Activated T-helper 1 cell treated with anti-CD3 and anti-CD28 coated beads, Interleukin-2, amount 50 U/mL, for 16 hours (primary cell): ENCODE data around the gene ITGA2.

Source experiments
- DNase-seq, 2 donors: peaks; one replicate each; pipeline ENCODE4 v3.0.0-alpha.2; 2020; ENCODE audit warnings: low read depth in 1 of 2, low spot score in 1 of 2

The ITGA2 gene

DNA sequence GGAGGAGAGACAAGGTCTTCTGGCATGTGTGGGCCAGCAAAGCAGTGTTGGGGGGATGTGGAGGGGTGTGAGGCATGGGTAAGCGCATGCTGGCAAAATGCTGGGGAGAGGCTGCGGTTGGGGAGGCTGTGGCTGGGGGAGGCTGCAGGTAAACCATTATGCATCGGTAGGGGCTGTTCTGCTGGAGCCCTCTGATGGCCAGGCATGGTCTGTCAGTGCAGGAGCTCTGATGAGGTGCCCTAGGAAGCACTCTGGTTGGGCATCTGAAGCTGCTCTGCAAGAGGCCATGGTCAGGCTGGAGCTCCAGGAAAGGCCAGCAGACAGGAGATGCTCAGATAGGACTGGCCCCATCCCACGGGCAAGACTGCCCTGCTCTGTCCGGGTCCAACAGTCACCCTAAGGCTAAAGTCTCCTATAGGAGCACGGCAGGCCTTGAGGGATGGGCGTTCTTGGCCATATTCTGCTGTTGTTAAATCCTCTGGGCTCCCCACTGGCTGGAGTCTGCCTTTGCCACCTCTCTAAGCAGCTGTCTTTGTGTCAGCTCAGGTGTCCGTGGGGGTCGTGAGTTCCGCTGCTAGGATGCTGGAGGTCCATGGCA is 28.7 kb downstream of the ITGA2 start:
- DNase-seq: no peak

DNA sequence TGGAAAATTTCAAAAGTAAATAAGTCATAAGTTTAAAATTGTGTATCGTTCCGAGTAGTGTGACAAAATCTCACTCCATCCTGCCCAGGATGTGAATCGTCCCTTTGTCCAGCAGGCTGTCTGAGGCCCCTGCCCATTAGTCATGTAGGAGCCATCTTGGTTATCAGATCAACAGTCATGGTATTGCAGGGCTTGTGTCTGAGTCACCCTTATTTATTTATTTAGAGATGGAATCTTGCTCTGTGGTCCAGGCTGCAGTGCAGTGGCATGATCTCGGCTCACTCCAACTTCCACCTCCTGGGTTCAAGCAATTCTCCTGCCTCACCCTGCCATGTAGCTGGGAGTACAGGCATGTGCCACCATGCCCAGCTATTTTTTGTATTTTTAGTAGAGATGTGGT is 30.2 kb downstream of the ITGA2 start:
- no peak for DNase-seq

DNA sequence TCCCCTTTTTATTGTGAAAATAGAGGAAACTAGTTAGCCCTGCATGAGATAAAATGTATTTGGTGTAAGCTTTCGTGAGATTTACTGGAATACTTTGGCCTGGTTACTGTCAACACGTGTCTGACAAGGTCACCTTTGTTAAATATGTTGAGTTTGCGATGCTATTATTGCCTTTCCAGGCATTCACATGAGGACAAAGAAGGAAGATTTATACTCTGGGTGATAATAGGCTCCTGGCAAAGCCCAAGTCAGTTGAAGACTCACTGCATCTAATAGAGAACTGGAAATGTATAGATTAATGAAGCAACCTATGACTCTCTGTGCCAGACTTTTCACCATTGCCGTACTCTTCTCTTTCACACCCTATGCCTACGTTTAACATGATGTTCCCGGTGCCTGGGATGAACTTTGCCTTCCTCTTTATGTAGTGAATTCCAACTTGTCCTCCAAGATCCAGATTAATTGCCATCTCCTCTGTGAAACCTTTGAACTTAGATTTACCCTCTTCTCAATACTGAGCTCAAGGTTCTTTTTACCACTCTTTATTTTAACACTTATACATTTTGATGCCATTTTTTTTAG is 33.9 kb downstream of the ITGA2 start:
- no peak for DNase-seq

DNA sequence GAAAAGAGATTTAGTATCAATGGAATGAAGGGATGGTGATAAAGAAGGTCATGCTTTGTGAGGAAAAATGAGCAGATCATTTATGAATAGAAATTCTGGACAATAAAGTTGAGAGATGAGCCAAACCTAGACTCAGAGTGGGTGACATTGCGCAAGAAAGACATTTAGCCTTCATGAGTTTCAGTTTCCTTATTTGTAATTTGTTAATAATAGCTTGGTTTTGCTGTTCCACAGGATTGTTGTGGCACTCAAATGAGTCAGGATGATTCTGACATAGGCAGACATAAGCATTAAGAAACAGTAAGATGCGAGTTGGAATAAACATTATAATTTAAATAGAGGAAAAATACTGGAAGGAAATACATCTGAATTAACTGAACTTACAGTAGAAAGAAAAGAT is 34.8 kb downstream of the ITGA2 start:
- DNase-seq: no peak

DNA sequence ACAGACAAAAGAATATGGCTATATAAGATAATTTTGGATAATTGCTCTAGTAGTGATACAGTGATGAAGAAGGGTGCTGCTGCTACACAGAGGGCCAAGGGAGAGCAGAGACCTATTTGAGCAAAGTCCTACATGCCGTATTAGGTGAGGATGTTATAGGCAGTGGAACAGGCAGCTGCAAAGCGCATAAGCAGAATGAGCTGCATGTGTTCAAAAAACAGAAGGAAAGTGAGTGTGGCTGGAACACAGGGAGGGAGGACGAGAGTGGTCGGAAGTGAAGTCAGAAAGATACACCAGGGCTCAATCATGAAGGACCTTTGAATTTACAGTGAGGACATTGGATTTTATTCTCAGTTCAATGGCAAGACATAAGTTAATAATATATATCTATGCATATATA is 35.4 kb downstream of the ITGA2 start:
- no peak for DNase-seq

DNA sequence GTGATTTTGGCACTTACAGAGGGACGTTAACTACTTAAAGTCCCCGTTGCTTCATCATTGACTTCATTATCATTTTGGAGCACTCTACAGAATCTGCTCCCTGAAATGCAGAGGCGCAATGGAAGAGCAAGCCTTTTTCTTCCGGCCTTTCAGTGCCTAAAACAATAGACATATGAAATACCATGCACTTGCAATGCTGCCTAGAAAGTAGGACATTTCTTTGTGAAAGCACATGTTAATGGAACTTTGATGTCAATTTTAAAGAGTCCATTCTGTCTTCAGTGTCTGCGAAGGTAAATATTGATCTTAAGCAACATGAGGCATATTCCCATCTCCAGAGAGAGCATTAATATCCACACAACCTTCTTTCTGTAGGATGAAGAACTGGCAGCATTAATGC is 36.3 kb downstream of the ITGA2 start:
- DNase-seq: no peak

DNA sequence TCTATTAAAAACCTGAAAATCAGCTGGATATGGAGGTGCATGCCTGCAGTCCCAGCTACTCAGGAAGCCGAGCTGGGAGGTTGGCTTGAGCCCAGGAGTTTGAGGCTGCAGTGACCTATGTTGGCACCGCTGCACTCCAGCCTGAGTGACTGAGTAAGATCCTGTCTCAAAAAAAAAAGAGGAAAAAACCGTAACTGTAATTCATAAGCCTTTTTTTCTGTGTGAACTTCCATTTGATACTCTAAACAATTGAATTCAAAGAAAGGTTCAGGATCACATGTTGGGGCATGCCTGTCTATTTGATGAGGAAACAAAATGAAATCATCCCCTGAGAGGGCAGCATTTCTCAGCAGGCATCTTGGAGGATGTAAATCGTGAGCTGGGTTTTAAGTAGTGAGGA is 38.8 kb downstream of the ITGA2 start:
- DNase-seq: no peak

- no peak for DNase-seq
Measured at GRCh38 chr5:53029608-53030007, 40.5 kb downstream of the ITGA2 start.

GRCh38 chr5:53030893-53031292 is 41.7 kb downstream of the ITGA2 start:
- no peak for DNase-seq

- no peak for DNase-seq
Measured at GRCh38 chr5:53031695-53032096, 42.5 kb downstream of the ITGA2 start.

DNA sequence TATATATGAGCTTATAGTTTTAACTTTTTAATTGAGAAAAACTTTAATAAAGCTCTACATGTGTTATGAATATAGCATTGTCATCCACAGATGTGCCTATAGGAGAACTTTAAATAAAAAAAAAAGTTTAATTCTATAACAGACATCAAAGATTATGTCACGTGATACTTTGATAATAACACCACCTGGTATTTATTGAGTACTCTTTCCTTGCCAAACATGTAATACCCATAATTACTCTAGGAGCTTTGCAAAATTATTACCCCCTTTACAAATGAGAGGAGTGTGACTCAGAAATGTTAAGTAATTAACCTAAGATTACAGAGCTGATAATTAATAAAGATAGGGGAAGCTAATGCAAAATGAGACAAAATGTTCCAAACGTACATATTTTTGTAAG is 43.0 kb downstream of the ITGA2 start:
- no peak for DNase-seq

GRCh38 chr5:53034832-53035231 is 45.7 kb downstream of the ITGA2 start:
- DNase-seq: no peak

GRCh38 chr5:53035868-53036381 is 46.8 kb downstream of the ITGA2 start:
- DNase-seq: no peak

DNA sequence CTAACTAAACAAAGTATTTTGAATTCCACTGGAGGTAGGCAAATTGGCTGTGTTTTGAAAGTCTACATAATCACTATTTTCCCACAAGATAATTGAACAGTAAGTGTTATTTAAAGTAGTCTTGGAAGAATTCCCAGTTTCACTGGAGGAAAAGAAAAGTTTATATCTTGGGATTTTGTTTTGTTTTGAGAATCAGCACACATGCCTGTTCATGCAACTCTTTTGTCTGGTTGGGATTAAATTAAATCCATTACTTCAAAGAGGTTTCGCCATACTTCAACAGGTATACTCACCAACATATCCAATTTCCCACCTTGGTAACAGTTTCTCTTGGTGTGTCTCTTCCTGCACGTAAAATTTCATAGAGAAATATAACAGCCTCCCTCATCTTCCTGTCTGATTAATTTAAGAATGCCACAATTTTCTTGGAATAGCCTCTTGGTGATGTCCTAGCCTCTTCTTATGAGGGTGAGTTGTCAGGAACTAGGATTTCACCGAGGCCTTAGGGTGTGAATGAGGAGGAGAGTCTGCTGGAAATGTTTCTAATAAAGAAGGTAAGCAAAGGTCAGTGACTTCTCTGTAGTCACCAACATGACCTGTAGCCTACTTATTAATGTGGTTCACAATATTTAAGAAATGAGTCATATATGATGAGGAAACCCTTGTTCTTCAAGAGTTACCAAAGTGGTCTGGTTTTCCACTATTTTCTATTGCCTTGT is 48.1 kb downstream of the ITGA2 start:
- no peak for DNase-seq

DNA sequence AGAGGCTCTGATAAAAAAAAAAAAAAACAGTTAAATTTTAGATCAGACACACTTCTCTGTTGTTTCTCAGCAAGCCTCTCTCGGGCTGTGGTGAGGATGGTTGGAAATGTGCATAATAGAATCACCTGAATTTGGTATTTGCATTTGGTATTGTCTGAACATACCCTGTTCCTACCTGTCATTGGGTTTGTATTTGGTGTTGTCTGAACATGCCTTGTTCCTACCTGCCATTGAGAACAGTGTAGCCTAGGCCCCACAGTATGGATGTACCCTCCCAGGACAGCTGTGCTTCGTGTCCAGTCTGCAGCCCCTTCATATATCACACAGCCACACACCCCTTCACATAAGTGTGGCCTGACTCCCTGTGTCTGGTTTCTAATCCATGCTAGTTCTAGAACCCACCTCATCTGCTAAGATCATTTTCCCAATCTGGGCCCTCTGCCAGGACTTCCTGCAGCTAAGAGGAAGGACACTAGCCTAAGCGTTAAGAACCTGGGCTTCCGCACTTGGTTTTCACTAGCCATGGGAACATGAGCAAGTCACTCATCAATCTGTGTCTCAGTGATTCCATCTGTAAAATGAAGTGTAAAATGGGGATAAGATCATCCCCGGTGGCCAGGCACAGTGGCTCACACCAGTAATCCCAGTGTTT is 49.2 kb downstream of the ITGA2 start:
- no peak for DNase-seq

- DNase-seq: no peak
Measured at GRCh38 chr5:53039855-53040254, 50.7 kb downstream of the ITGA2 start.

DNA sequence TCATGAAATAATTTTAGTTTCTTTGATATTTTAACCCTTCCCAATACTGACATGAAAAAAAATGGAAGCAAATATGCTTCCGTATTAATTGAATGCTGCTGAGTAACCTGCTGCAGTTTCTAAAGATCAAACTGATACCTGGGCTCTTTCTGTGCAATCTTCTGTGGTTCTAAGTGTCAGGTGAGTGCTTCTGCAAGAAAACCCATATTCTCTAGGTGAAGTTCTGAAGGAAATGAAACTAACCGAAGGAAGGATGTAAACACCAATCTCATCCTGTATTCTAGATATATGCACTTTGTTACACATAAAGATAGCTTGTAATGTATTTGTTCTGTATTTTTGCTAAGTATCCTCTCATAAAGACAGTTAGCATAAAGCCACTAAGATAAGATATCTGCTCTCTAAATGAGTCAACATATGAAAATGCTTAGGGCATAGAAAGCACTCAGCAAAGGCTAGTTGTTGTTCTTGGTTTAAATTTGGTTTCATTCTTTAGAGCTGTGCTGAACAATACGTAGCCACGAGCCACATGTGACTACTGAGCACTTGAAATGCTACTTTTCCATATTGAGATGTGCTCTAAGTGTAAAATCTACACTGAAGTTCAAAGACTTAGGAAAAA is 52.0 kb downstream of the ITGA2 start:
- DNase-seq: no peak

- no peak for DNase-seq
Measured at GRCh38 chr5:53041740-53042139, 52.6 kb downstream of the ITGA2 start.

- DNase-seq: no peak
Measured at GRCh38 chr5:53045263-53045662, 56.1 kb downstream of the ITGA2 start.

DNA sequence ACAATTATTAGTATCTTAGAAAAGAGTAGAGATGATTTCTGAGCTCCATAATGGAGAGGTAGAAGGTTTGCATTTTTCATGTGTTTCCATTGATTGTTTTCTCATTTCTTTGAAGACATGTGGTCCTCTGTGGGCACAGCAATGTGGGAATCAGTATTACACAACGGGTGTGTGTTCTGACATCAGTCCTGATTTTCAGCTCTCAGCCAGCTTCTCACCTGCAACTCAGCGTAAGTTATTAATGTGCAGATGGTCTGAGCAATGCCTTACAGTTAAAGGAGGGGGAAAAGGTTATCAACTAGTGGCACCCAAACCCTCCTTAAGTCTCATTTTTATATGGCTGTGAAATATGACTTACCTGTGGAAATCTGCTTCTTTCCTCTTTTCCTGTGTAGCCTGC is 59.1 kb downstream of the ITGA2 start:
- no peak for DNase-seq

GRCh38 chr5:53052499-53052898 is 63.3 kb downstream of the ITGA2 start:
- no peak for DNase-seq

GRCh38 chr5:53053364-53053763 is 64.2 kb downstream of the ITGA2 start:
- DNase-seq: no peak
